Glomerular visceral epithelial cell (primary cell): ENCODE data around the gene FAM221B.

Experiments
- DNase-seq: peaks from one replicate; pipeline ENCODE4 v3.0.0-alpha.2; 2016; ENCODE audit errors: extremely low spot score

FAM221B gene

DNA sequence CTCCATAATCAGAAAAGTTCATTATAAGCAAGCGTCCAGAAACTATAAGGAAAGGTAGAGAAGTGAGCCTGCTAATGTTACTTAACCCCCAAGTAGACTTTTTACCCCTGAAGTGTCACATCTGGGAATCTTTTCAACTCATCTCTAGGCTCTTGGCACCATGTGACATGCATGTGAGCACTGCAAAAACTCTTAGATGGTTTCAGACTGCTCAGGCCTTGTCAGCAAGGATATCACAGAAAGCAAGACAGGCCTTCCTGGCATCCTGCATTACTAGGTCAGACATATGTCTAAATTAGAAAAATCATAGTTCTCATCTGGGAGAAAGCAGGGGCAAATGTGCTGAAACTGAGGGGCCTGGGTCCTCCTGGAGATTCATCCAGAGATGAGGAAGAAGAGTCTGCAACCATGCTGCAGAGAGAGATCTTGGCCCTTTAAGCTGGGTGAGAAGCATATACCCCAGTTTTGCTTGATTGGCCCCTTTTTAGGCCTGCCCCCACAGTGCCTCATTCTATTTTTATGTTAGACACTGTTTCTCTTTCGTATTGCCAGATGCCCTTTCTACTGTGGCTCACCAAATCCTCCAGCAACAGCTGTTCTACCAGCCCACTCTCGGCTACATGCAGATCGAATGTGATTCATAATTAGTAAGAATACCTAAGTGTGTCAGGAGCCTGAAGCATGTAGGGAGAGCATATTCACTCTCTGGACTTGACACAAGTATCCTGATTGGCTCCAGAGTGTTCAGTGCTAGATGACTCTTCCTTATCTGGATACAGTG, 19.4 kb upstream of the FAM221B start:
- peak; percentile 63 for DNase-seq

DNA sequence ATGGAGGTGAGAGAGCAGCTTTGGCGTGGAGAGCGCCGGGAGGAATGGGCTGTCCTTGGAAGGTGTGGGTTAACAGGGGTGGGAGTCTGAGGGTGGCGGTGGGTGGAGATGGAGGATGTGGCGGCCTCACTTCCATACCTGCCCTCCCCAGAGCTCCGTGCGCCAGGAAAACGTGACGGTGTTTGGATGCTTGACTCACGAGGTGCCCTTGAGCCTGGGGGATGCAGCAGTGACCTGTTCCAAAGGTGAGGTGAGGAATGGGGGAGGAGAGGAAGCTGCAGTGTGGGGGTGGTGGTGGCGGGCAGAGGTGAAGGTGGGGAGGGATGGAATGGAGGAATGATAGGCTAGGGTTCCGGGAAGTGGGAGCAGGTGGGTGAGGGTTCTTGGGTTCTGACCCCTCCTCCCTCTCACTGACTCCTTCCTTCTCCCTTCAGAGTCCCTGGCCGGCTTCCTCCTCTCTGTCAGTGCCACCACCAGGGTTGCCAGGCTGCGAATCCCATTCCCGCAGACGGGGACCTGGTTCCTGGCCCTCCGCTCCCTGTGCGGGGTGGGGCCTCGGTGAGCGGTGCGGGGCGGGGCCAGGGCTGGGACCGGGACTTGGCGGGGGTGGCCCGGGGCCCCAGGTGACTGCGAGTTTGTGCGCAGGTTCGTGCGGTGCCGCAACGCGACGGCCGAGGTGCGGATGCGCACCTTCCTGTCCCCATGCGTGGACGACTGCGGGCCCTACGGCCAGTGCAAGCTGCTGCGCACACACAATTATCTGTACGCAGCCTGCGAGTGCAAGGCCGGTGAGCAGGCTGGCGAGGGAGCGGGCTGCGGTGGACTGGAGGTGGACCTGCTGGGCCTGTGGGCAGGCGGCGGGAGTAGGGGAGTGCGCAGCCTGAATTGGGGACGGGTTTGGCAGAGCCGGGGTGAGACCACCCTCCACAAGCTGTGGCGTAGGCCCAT, 17.6 kb upstream of the FAM221B start:
- no peak for DNase-seq

DNA sequence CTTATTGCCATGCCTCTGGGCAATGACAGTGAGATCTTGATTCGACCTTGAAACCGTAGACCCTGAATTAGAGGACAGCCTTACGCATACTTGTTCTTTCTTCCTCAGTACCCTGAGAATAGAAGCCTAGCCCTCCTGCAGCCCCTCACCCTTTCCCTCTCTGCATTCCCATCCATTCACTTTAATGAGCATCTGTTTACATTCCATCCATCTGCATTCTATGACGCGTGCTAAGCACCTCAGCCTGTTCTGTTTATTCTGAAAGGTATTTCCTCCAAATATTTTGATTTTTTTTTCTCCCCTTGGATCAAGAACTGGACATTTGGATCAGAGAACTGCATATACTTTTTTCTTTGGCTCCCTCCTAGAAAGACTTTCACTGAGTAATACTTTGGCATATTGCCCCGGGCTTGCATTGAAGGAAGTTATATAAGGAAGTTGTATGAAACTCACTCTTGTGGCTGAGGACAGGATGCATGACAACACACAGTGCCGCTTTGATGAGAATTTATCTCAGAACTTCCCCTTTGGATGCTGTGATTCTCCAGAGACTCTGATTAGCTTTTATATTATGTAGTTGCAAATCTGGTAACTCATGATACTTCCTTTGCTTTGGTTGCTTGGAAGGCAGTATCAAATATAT, 16.2 kb upstream of the FAM221B start:
- peak; percentile 84 for DNase-seq

DNA sequence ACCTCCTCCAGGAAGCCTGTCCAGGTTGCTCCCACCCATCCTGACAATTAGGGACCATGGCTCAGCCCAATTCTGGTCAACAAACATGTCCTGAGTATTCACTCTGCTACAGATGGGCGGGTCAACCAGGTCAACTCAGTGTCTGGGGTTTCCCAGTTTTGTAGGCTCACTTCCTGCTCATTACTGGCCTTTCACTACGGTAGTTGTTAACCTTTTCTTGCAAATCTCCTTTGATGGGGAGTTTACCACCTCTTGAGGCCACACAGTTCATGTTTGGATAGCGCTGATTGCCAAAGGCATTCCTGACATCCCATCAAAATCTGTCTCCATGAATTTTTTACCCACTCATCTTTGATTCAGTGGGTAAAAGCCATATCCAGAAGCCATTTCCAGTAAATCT, 14.3 kb upstream of the FAM221B start:
- no peak for DNase-seq

- no peak for DNase-seq
Observed at GRCh38 chr9:35842020-35842745, 13.7 kb upstream of the FAM221B start.

DNA sequence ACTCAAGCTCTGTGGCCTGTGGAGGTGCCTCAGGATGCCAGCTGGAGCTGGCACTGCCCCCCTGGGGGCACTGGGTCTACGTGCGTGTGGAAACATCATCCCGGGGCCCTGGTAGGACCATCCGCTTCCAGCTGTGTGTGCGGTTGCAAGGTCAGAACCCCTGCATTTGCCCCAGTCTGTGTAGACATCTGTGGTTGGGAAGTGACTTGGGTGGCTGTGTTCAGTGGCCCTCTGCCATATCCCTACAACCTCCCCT, 13.0 kb upstream of the FAM221B start:
- no peak for DNase-seq

DNA sequence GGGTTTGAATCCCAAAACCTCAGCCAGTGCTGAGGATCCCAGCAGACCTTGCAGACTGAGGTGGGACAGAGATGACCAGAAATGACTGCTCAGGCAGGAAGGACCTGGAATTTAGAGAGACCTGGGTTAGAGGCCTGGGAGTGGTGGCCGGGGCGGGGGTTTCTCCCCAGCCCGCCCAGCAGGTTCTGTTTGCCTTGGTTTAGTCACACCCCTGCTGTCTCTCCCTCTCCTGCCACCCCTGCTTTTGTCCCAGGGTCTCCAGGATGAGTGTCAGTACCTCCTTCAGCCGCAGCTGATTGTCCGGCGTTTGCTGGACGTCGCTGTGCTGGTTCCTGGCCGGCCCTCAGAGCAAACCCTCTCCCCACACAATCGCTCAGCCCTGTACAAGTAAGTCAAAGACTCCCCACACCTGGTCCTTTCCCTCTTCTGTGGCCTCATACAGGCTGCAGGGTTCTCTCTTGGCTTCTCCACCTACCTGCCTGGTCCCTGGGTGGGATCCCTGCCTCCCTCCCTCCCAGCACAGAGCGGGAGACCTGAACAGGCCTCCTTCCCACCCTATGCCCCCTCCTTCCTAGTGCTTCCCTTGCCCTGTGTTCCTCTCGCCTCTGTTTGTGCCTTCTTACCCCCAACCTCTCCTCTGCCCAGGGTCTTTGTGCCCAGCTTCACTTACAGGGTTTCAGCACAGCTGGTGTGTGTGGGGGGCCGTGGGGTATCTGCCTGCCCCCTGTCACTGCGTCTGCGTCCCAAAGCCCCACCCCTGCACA, 12.5 kb upstream of the FAM221B start:
- DNase-seq, result no peak

DNA sequence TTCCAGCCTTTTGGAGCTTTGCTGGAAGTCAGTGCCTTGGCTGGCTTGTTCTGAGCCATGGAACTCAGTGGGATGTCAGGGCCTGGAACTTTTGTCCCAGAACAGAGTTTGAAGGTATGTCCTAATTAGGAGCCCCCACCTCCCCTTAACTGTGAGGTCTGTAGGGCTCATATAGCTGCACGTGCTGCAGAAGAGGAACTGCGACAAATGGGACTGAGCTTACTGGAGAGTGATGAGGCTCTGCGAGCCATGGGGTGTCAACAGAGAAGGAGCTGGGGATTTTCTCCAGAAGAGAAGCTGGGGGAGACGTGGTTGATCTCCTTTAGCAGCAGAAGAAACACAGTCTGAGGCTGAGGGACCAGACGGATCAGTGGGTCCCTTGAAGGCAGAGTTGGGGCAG, 11.4 kb upstream of the FAM221B start:
- no peak for DNase-seq

DNA sequence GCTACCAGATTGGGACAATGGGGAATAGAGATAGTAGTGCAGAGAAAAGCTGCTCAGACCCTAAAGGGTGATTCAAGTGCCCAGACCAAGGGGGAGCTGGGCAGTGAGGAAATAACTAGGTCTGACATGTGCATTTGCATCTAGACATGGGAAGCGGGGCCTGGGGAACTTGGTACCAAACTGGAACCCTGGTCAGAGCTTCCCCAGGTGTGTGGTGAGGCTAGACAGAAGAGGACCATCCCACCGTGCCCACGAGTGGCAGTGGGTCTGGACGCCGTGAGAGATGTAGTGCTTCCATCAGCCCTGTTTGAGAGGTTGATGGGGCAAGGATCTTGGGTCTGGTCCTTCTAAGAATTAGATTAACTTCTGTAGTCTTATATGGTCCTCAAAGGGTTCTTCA, 8.1 kb upstream of the FAM221B start:
- no peak for DNase-seq

DNA sequence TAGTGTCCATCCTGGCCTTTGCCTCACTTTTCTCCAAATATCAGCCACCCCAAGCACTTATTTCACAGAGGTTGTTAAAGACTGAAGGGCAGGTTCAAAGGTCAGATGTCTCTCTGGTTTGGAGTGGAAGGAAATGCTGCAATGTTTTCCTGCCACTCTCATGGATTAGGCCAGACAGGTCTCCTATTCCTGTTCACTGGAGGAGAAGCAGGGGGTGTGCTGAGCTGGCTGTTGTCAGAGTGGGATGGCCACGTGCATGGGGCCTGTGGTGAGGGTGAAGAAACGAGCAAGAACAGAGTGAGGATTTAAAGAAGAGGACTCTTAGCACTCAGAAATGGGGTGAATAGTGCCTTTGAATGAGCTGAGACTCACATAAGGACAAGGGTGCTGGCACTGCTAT, 7.2 kb upstream of the FAM221B start:
- DNase-seq, result no peak

DNA sequence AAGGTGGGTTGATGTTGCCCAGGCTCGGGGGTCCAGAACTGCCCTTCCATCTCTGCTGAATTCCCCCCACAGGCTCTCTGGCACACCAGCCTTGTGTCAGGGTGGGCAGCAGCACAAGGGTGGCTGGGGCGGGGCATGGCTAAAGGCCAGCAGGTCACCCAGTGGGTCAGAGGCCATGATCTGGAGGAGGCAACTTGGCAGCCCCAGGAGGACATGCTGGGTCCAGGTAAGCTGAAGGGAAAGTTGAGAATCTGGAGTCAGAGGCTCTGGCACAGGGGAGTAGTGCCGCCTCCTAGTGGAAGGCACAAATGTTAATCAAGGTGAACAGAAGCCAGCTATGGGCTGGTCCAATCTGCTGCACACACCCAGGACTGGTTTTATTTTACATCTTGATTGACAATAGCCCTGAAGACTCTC, 6.7 kb upstream of the FAM221B start:
- DNase-seq, result no peak

DNA sequence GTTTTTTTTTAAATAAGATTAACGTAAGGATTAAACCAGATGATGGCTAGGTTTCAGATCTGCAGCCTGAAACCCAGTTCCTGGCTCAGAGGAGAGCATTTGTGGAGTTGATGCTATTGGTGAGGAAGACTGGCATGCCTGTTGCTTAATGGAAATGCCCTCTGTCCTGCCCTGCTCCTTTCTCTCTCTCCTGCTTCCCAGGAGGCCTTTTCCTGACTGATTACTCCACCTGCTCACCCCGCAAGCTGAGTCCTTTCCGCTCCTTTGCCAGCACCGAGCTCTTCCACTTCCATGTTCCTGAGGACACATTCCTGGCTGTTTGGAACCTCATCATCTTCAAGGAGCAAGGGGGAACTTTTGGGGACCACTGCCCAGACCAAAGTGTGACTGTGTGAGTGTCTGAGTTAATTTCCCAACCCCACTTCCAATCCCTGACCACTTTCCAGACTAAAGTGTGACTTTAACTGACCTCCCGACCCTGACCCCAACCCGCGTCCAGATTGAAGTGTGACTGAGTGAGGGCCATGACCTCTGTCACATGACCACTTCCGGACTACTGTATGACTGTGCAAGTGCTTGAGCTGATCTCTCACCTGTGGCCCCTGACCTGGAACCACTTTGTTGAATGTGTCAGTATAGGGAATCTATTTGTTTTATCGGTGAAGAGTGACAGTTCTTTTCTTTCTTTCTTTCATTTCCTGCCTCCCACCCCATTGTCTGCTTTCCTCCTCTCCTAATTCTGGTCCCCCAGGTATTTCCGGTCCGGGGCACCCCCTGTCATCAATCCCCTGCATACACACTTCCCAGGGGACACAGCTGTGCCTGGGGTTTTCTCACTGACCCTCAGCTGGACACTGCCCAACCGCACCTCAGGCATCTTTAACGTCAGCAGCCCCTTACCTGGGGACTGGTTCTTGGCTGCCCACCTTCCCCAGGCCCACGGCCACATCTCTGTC, 6.0 kb upstream of the FAM221B start:
- DNase-seq, result no peak

GRCh38 chr9:35832814-35833213, 4.3 kb upstream of the FAM221B start:
- DNase-seq, result no peak

DNA sequence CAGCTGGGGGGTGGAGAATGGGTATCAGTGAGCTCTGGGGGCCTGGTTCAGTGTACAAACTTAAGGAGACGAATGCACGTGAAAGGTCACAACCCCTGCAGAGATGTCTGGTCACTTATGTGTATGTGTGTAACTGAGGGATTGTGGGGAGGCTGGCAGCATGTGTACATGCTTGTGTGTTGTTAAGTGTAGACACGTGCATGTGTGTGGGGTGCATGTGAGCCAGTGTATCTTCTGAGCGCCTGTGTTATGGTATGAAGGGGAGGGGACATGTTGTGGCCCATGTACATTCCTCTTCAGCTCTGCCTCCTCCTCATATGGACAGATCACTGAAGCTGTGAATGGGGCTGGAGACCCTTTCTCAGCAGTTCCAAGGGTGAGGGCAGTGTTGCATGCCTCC, 2.5 kb upstream of the FAM221B start:
- no peak for DNase-seq

- no peak for DNase-seq
Observed at GRCh38 chr9:35829764-35830096, 1.2 kb upstream of the FAM221B start.

GRCh38 chr9:35829084-35829763, 692 bp upstream of the FAM221B start, which contains the start of gene TMEM8B:
Gene TMEM8B, plus strand, starts transcription at chr9:35829228. Its CDS starts 220 bp downstream, at chr9:35829448.
- peak; percentile 88 for DNase-seq

DNA sequence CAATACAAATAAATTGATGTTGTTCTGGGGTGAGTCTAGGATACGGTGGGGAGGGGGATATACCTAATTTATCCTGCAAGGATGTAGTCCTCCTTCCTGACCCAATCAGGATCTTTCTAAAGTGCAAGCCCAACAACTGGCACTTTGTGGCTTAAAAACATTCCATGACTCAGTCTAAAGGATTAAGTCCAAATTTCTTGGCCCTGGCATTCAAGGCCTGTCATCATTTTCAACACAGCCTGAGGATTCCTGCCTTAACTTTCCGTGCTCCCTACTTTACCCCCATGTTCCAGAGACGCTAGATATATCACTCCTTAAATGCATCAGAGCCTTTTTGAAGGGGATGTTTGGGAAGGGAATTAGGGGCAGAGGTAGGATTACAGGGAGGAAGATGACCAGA, 1.0 kb downstream of the FAM221B start:
- DNase-seq, result no peak

GRCh38 chr9:35826071-35826701, 2.3 kb downstream of the FAM221B start:
- DNase-seq, result peak; percentile 56

- no peak for DNase-seq
Observed at GRCh38 chr9:35822926-35823325, 5.6 kb downstream of the FAM221B start.
